Thyroid gland (tissue), 4 donors: ENCODE results near the gene CSTPP1.

Experiments used
- CTCF ChIP-seq, 6 experiments: fragments of 200-600 bp in 3 of 6; fragments of 450-650 bp in 3 of 6; sonication (generic) in 3 of 6; IDR thresholded peaks; one replicate each; pipeline ENCODE4 v1.5.1; 2016 to 2019; ENCODE audit warnings: antibody characterized with exemption in 6 of 6, mild to moderate bottlenecking in 2 of 6, inconsistent platforms in 1 of 6, moderate library complexity in 1 of 6
- POLR2A ChIP-seq, 2 donors: fragments of 450-650 bp; IDR thresholded peaks; one replicate each; pipeline ENCODE4 v1.6.1; 2017; ENCODE audit warnings: antibody characterized with exemption in 2 of 2, mild to moderate bottlenecking in 2 of 2, moderate library complexity in 1 of 2

DNA sequence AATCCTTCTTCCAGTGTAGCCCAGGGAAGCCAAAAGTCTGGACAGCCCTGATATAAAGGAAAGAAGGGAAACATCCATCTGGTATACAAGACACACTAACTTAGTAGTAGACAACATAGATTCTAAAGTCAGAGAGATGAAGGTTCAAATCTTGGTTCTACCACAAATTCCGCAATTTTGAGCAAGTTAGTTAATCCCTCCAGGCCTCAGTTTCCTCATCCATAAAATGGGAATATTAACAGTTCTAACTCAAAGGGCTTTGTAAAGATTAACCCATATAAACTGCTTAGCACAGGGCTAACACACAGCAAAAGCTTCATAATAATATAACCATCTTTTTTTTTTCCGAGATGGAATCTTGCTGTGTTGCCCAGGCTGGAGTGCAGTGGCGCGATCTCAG is 29.0 kb upstream of the CSTPP1 start:
- TF ChIP-seq CTCF (IDR thresholded peaks at IDR 0.05) (no peak), POLR2A (IDR thresholded peaks at IDR 0.05) (no peak)
